Calu3 (cell line): ENCODE results near the gene MSI2. TPM values are rescaled to one million over a fixed set of nuclear protein-coding genes. Genes with fewer than 3 reads are reported as not detected.

ENCODE experiments used
- BruUV-seq: library from RNA; stranded (reverse); fragments of 400-500 nt; replicated peaks from 2 replicates; lab custom pipeline; 2021; lab: Mats Ljungman, UMichigan
- CTCF ChIA-PET: fragments of 300-600 bp; sonication (Branson Sonifier 250); formaldehyde crosslinking; loops from one replicate; lab custom pipeline; 2022; ENCODE audit warnings: antibody characterized with exemption; lab: Charles Lee
- DNase-seq: peaks from one replicate; pipeline ENCODE4 v3.0.0; 2022
- H3K27ac Mint-ChIP-seq: one replicate; pipeline ENCODE4 v1.8.0; 2022; ENCODE audit warnings: mixed read lengths; ENCODE audit not compliant: unreplicated experiment
- H3K27me3 Mint-ChIP-seq: one replicate; pipeline ENCODE4 v1.8.0; 2022; ENCODE audit warnings: mixed read lengths; ENCODE audit not compliant: unreplicated experiment
- H3K36me3 Mint-ChIP-seq: one replicate; pipeline ENCODE4 v1.8.0; 2022; ENCODE audit warnings: mild to moderate bottlenecking, moderate library complexity, mixed read lengths; ENCODE audit not compliant: insufficient read depth, unreplicated experiment
- H3K4me1 Mint-ChIP-seq: one replicate; pipeline ENCODE4 v1.8.0; 2022; ENCODE audit warnings: mild to moderate bottlenecking, low read depth, mixed read lengths; ENCODE audit not compliant: unreplicated experiment
- H3K4me3 Mint-ChIP-seq: one replicate; pipeline ENCODE4 v1.8.0; 2022; ENCODE audit warnings: mild to moderate bottlenecking, low read depth, moderate library complexity, mixed read lengths; ENCODE audit not compliant: unreplicated experiment
- H3K9me3 Mint-ChIP-seq: one replicate; pipeline ENCODE4 v1.8.0; 2022; ENCODE audit warnings: low read depth, mixed read lengths; ENCODE audit not compliant: unreplicated experiment
- intact Hi-C: fragments of 100-400 bp; cut with micrococcal nuclease; formaldehyde crosslinking; loops from one replicate; pipeline ENCODE4 v1.10.0; 2022; ENCODE audit not compliant: unreplicated experiment
- total RNA-seq: library from RNA; stranded (reverse); gene quantifications from 2 replicates; pipeline ENCODE4 v1.2.3, GENCODE V29; 2022
- TF ChIP-seq, protein P1 (sequence below): fragments of 200-600 bp; IDR thresholded peaks from one replicate; pipeline ENCODE4 v1.8.0; 2022; ENCODE audit warnings: antibody characterized with exemption; ENCODE audit not compliant: unreplicated experiment

The MSI2 gene
- total RNA-seq, 1 experiment from 2014 or later, result 66.4 TPM

DNA sequence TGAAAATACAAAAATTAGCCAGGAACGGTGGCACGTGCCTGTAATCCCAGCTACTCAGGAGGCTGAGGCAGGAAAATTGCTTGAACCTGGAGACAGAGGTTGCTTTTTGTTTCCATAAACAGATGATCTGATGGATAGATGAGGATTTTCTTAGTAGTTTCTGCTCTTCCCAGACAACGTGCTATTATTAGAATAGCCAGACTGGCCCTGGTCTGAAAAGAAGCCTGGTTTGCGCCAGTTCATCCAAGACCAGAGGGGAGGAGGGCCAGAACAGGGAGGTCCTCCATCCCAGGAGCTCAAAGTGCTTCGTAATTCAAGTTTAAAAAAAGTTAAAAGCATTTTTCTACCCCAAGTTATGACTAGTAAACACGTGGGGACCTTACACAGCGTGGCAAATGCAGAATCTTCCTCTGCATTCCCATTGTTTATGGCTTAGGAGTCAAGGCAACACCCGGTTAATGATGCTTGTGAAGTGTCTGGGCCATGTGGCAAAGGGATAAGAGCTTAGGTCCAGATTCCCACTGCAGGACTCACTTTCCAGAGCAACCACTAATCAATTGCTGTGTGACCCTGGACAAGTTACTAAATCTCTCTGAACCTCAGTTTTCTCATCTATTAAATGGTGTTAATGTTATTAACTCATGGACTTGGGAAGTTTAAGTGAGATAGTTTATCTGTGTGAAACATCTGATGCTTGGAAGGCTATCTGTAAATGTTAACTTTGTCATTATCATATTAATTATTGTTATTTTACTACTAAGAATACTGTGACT, 283.4 kb downstream of the MSI2 start:
- Mint-ChIP-seq H3K27ac (no peak overlapping the region), H3K36me3 (no peaks in the 10 kb centered on the region), H3K4me3 (no peak overlapping the region), H3K27me3 (no peaks in the 10 kb centered on the region), H3K9me3 (no peaks in the 10 kb centered on the region), H3K4me1 (no peaks in the 10 kb centered on the region)
- TF ChIP-seq, protein P1, sequence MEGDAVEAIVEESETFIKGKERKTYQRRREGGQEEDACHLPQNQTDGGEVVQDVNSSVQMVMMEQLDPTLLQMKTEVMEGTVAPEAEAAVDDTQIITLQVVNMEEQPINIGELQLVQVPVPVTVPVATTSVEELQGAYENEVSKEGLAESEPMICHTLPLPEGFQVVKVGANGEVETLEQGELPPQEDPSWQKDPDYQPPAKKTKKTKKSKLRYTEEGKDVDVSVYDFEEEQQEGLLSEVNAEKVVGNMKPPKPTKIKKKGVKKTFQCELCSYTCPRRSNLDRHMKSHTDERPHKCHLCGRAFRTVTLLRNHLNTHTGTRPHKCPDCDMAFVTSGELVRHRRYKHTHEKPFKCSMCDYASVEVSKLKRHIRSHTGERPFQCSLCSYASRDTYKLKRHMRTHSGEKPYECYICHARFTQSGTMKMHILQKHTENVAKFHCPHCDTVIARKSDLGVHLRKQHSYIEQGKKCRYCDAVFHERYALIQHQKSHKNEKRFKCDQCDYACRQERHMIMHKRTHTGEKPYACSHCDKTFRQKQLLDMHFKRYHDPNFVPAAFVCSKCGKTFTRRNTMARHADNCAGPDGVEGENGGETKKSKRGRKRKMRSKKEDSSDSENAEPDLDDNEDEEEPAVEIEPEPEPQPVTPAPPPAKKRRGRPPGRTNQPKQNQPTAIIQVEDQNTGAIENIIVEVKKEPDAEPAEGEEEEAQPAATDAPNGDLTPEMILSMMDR, result no peak
- CTCF ChIA-PET, result interaction anchor here (1.7 kb wide), 1 partner anchor 11 kb away, joined by 3 read pairs; no protein-coding TSS in a partner anchor
- no peak for DNase-seq
- intact Hi-C loops, result no loop called here
- BruUV-seq, result no TSS peak

DNA sequence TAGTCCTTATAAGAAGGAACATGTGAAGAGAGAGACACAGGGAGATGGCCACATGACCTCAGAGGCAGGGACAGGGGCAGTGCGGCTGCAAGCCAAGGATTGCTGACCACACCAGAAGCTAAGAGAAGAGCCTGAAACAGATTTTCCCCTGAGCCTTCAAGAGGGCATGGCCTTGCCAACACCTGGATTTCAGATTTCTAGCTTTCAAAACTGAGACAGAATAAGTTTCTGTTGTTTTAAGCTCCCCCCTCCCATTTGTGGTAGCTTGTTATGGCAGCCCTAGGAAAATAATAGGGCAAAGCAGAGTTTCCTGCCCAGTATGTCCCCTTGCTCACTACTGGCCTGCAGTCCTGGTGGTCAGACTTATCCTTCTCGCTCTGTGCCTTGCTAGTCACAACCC, 284.3 kb downstream of the MSI2 start:
- Mint-ChIP-seq H3K4me1 (no peaks in the 10 kb centered on the region), H3K27me3 (no peaks in the 10 kb centered on the region), H3K36me3 (no peaks in the 10 kb centered on the region), H3K9me3 (no peaks in the 10 kb centered on the region), H3K4me3 (no peak overlapping the region), H3K27ac (no peak overlapping the region)
- intact Hi-C loops, result no loop called here
- DNase-seq, result no peak
- no TSS peak for BruUV-seq
- CTCF ChIA-PET, result no interaction called here
- TF ChIP-seq, protein P1, result no peak

DNA sequence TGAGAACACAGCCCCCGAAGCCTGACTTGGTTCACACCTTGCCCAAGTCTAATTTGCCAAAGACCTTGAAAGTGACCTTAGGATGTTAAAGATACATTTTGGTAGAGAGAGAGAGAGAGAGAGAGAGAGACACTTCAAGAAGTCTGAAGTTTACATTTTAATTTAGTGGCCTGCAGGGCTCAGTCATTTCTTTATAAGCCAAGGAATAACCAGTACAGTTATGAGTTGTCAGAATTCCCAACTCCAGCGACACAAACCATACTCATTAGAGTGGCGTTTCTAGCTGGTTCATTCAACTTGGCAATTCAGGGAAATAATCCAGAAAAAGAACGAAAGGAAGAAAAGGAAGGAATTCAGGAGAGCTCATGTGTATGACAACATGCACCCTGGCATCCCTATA, 284.7 kb downstream of the MSI2 start:
- Mint-ChIP-seq H3K27ac (no peak overlapping the region), H3K4me1 (no peaks in the 10 kb centered on the region), H3K9me3 (no peaks in the 10 kb centered on the region), H3K4me3 (no peak overlapping the region), H3K36me3 (no peaks in the 10 kb centered on the region), H3K27me3 (no peaks in the 10 kb centered on the region)
- intact Hi-C loops, result no loop called here
- DNase-seq, result no peak
- CTCF ChIA-PET, result no interaction called here
- TF ChIP-seq, protein P1, result no peak
- BruUV-seq, result no TSS peak

DNA sequence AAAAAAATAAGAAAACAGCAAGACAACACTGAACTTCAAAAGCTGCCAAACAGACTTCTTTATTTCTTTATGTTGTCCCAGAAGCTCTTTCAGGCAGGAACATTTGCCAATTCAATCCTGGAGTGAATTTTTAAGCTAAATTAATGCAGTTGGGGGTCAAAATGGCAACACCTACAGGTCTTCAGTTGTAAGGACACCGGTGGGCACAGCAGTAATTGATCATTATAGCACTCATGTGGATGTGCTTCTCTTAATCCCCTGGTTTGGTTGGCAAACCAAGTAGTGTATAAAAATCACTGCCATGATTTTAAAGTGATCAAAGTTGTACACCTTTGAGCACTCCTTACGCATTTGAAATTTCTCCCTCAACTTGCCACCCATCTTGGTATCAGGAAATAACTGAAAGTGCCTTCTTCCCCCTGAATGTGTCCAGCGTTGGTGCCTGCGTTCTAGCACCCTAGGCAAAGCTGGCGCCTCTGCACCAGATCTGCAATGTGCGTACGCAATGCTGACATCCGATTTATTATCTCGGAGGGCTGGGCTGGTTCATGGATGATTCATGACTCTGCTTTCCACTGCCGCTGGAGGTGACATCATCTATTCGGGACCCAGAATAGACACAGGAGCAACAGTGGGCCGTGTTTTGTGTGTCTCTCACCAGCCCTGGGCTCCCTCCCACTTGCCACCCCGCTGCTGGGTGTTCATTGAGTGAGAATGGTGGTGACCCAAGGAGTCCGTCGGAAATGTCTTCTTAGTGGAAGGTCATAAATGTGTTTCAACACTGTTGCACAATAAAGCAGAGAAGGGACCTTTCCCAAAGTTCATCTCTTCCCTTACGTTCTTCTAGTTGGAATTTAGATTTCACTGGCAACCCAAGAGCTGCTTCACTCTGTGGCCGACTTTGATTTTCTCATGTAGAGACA, 285.4 kb downstream of the MSI2 start:
- no peaks in the 10 kb centered on the region for H3K9me3 Mint-ChIP-seq
- TF ChIP-seq, protein P1, result no peak
- no peaks in the 10 kb centered on the region for H3K27me3 Mint-ChIP-seq
- no peaks in the 10 kb centered on the region for H3K4me1 Mint-ChIP-seq
- no TSS peak for BruUV-seq
- intact Hi-C loops, result no loop called here
- DNase-seq, result no peak
- no peak overlapping the region for H3K4me3 Mint-ChIP-seq
- H3K27ac Mint-ChIP-seq, result no peak overlapping the region
- no peaks in the 10 kb centered on the region for H3K36me3 Mint-ChIP-seq
- CTCF ChIA-PET, result no interaction called here
